ENCODE measurements around the gene XRCC6.

DNA sequence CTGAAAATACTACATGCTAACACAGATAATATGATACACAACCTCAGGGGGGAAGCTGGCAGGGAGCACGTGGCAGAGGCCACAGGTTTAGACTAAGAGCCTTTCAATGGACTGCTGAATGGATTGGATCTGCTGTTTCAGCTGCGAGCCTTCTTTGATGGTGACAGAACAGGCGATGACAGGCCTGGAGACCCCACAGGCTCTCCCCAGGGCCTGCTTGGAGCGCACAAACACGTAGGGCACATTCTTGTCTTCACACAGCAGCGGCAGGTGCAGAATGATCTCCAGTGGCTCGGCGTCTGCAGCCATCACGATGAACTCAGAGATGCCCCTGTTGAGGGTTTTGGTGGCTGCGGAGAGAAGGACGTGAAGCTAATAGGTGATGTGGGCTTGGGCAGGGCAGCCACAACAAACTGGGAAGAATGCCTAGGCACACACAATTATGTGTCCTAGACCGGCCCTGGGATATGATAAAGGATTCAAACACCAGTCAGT is 53.8 kb downstream of the XRCC6 start:
- TF ChIP-seq, protein P1, sequence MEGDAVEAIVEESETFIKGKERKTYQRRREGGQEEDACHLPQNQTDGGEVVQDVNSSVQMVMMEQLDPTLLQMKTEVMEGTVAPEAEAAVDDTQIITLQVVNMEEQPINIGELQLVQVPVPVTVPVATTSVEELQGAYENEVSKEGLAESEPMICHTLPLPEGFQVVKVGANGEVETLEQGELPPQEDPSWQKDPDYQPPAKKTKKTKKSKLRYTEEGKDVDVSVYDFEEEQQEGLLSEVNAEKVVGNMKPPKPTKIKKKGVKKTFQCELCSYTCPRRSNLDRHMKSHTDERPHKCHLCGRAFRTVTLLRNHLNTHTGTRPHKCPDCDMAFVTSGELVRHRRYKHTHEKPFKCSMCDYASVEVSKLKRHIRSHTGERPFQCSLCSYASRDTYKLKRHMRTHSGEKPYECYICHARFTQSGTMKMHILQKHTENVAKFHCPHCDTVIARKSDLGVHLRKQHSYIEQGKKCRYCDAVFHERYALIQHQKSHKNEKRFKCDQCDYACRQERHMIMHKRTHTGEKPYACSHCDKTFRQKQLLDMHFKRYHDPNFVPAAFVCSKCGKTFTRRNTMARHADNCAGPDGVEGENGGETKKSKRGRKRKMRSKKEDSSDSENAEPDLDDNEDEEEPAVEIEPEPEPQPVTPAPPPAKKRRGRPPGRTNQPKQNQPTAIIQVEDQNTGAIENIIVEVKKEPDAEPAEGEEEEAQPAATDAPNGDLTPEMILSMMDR (conservative IDR thresholded peaks at IDR 0.05; ENCODE audit: low read depth, low read length) = no peak
- no peak for TF ChIP-seq RAD21 (IDR thresholded peaks at IDR 0.05; ENCODE audit: low read length)
- TF ChIP-seq, protein P2, sequence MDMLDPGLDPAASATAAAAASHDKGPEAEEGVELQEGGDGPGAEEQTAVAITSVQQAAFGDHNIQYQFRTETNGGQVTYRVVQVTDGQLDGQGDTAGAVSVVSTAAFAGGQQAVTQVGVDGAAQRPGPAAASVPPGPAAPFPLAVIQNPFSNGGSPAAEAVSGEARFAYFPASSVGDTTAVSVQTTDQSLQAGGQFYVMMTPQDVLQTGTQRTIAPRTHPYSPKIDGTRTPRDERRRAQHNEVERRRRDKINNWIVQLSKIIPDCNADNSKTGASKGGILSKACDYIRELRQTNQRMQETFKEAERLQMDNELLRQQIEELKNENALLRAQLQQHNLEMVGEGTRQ (IDR thresholded peaks at IDR 0.05; ENCODE audit: low read depth, low read length) = no peak
- TF ChIP-seq, protein P3, sequence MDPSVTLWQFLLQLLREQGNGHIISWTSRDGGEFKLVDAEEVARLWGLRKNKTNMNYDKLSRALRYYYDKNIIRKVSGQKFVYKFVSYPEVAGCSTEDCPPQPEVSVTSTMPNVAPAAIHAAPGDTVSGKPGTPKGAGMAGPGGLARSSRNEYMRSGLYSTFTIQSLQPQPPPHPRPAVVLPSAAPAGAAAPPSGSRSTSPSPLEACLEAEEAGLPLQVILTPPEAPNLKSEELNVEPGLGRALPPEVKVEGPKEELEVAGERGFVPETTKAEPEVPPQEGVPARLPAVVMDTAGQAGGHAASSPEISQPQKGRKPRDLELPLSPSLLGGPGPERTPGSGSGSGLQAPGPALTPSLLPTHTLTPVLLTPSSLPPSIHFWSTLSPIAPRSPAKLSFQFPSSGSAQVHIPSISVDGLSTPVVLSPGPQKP (IDR thresholded peaks at IDR 0.05; ENCODE audit: borderline replicate concordance, low read depth, low read length) = no peak
- TF ChIP-seq BHLHE40 (IDR thresholded peaks at IDR 0.05; ENCODE audit: low read depth, low read length) = no peak
- no peak for TF ChIP-seq CEBPB (IDR thresholded peaks at IDR 0.05; ENCODE audit: low read depth, low read length)
- TF ChIP-seq POLR2A (IDR thresholded peaks at IDR 0.05; ENCODE audit: low read depth, low read length) = no peak
- no peak for TF ChIP-seq SMC3 (IDR thresholded peaks at IDR 0.05; ENCODE audit: low read depth, low read length)
- no peak for TF ChIP-seq RCOR1 (IDR thresholded peaks at IDR 0.05; ENCODE audit: insufficient replicate concordance, low read length)
- TF ChIP-seq RFX5 (IDR thresholded peaks at IDR 0.05; ENCODE audit: low read depth, low read length) = no peak
- no peak for TF ChIP-seq MAFK (IDR thresholded peaks at IDR 0.05; ENCODE audit: low read depth, low read length)
- TF ChIP-seq CHD1 (IDR thresholded peaks at IDR 0.05; ENCODE audit: low read depth, low read length) = no peak
